ENCODE measurements around the gene TRIM49D2. TPM values are rescaled to one million over a fixed set of nuclear protein-coding genes. Genes with fewer than 3 reads are reported as not detected.
"Not testable (repeated sequence)": the region's sequence is repeated elsewhere in the genome, so short reads cannot be mapped to it uniquely, and the experiment has no call there.

Gene TRIM49D2
- total RNA-seq, result not detected in 2 replicates

DNA sequence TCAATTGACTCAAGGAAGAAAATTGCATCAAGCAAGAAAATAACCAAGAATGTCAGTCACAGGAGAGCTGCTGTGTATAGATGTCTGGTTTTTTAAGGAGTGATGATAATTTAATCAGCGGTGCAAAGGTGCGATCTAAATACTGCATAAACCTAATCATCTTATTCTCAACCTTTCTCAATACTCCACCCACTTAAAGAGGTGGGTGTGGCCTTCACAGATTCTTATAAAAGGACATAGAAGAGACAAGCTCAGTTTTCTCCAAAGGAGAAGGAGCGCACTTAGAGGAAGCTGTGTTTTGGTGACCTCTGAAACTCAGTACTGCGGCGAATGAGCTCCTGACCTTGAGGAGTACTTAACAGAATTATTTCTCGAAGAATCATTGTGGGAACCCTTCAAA lies at the start of gene TRIM49D2:
Gene TRIM49D2, plus strand, starts transcription at position 301 of the 400 bp plus-strand sequence. CDS start 2,698 bp downstream, outside the sequence.
- H3K27ac Mint-ChIP-seq; H3K36me3 Mint-ChIP-seq (ENCODE audit: low read depth); intact Hi-C loops (cut with micrococcal nuclease); DNase-seq (ENCODE audit: low spot score); H3K4me3 Mint-ChIP-seq (ENCODE audit: low read depth); H3K9me3 Mint-ChIP-seq; H3K4me1 Mint-ChIP-seq (ENCODE audit: low read depth); H3K27me3 Mint-ChIP-seq (ENCODE audit: low read depth): not testable (repeated sequence)

DNA sequence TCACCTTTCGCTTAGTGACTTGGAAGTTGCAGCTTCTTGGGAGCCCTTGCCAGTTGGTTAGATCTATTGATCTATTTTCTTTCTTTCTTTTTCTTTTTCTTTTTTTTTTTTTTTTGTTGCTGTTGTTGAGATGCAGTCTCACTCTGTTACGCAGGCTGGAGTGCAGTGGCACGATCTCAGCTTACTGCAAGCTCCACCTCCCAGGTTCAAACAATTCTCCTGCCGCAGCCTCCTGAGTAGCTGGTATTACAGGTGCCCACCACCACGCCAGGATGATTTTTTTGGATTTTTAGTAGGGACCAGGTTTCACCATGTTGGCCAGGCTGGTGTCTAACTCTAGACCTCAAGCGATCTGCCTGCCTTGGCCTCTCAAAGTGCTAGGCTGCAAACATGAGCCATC lies 46.4 kb upstream of the TRIM49D2 start:
- H3K4me3 Mint-ChIP-seq (ENCODE audit: low read depth); DNase-seq (ENCODE audit: low spot score); H3K4me1 Mint-ChIP-seq (ENCODE audit: low read depth); H3K36me3 Mint-ChIP-seq (ENCODE audit: low read depth); H3K27me3 Mint-ChIP-seq (ENCODE audit: low read depth); H3K9me3 Mint-ChIP-seq; intact Hi-C loops (cut with micrococcal nuclease); H3K27ac Mint-ChIP-seq: not testable (repeated sequence)

DNA sequence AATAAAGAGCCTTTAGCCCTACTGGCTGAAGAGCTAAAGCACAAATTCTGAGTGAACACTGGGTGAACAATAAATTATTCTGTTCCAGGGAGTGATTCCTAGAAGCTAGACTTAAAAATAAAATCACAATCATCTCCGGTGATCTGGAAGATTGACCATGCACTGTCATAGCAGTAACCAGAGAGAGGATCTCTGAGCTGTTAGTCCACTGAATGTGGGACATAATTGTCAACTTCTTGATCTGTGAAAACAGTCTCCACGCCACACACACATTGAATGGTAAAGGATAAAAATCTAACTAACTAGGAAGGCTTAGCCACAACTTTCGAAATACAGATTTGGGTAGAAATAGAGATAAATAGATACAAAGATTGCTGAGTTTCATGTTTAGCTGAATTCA lies 30.6 kb upstream of the TRIM49D2 start:
- H3K27ac Mint-ChIP-seq; intact Hi-C loops (cut with micrococcal nuclease); H3K27me3 Mint-ChIP-seq (ENCODE audit: low read depth); H3K4me1 Mint-ChIP-seq (ENCODE audit: low read depth); H3K4me3 Mint-ChIP-seq (ENCODE audit: low read depth); DNase-seq (ENCODE audit: low spot score); H3K36me3 Mint-ChIP-seq (ENCODE audit: low read depth); H3K9me3 Mint-ChIP-seq: not testable (repeated sequence)

DNA sequence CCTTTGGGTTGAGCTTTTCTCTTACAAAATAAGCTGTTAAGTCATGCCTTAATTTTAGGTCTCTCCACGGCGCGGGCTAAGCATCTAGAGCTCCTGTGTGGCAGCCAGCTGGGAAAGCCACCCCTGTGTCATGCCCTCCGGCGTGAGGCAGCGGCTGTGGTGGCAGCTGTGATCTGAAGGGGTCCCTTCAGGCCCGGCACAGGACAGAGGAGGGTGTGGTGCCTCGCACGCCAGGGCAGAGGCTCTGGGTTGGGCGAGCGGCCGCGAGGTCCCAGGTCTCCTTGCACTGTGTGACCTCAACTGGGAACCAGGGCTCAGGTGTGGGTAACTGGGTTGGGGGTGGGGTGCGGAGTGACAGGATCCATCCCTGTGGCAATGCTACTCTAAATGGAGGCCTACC lies 23.1 kb upstream of the TRIM49D2 start:
- H3K9me3 Mint-ChIP-seq; H3K27ac Mint-ChIP-seq; H3K27me3 Mint-ChIP-seq (ENCODE audit: low read depth); DNase-seq (ENCODE audit: low spot score); H3K4me1 Mint-ChIP-seq (ENCODE audit: low read depth); intact Hi-C loops (cut with micrococcal nuclease); H3K36me3 Mint-ChIP-seq (ENCODE audit: low read depth); H3K4me3 Mint-ChIP-seq (ENCODE audit: low read depth): not testable (repeated sequence)

DNA sequence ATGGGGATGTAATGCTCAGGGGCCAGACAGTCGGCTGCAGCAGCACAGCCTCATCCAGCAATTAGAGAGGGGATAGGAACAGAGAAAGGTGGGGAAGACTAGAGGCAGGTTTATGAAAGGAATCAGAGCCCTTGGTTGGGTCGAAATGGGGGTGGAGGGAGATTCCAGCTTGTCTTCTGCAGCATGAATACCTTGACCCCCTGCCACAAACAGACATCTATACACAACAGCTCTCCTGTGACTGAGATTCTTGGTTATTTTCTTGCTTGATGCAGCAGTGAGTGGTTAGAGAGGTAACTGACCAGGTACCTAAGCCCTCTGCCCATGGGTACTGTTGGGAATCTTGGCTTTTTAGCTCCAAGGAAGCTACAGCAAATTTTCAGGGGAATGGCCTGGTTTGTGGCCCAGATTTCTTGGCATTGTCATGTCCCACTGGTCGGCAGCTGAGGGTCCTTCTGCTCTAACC lies 1.6 kb upstream of the TRIM49D2 start, which contains the start of gene TRIM49D1:
Gene TRIM49D1, minus strand, starts transcription at position 51 of the 466 bp plus-strand sequence. CDS start 4,535 bp downstream, outside the sequence.
- intact Hi-C loops (cut with micrococcal nuclease), result no loop called here
- H3K36me3 Mint-ChIP-seq (ENCODE audit: low read depth), result no peaks in the 10 kb centered on the region
- H3K27me3 Mint-ChIP-seq (ENCODE audit: low read depth), result no peaks in the 10 kb centered on the region
- H3K4me1 Mint-ChIP-seq (ENCODE audit: low read depth), result no peaks in the 10 kb centered on the region
- no peak for DNase-seq (ENCODE audit: low spot score)
- H3K9me3 Mint-ChIP-seq, result no peaks in the 10 kb centered on the region
- no peak within 1 kb of the TSS for H3K4me3 Mint-ChIP-seq (ENCODE audit: low read depth)
- H3K27ac Mint-ChIP-seq, result no peak within 1 kb of the TSS

- H3K9me3 Mint-ChIP-seq; H3K27ac Mint-ChIP-seq; H3K36me3 Mint-ChIP-seq (ENCODE audit: low read depth); DNase-seq (ENCODE audit: low spot score); H3K4me3 Mint-ChIP-seq (ENCODE audit: low read depth); H3K4me1 Mint-ChIP-seq (ENCODE audit: low read depth); H3K27me3 Mint-ChIP-seq (ENCODE audit: low read depth); intact Hi-C loops (cut with micrococcal nuclease): not testable (repeated sequence)
Observed at GRCh38 chr11:89960833-89961232, 37.0 kb downstream of the TRIM49D2 start.

- not testable (repeated sequence) for H3K36me3 Mint-ChIP-seq (ENCODE audit: low read depth); H3K4me3 Mint-ChIP-seq (ENCODE audit: low read depth); H3K4me1 Mint-ChIP-seq (ENCODE audit: low read depth)
Observed at GRCh38 chr11:89965737-89966136, 41.9 kb downstream of the TRIM49D2 start, which contains the start of gene TRIM64. TRIM64 (plus strand) TSS chr11:89966037; CDS start chr11:89968504, 2,467 bp downstream.

More at GRCh38 chr11:89965737-89966136, 41.9 kb downstream of the TRIM49D2 start, which contains the start of gene TRIM64:
- H3K27me3 Mint-ChIP-seq (ENCODE audit: low read depth); H3K9me3 Mint-ChIP-seq; intact Hi-C loops (cut with micrococcal nuclease); H3K27ac Mint-ChIP-seq; DNase-seq (ENCODE audit: low spot score): not testable (repeated sequence)

Other genes with a start within 250 kb of the TRIM49D2 start
- gene TRIM77, start 213.8 kb upstream of the TRIM49D2 start, total RNA-seq, result not detected in 2 replicates
- not detected in 2 replicates for gene TRIM49, start 115.5 kb upstream of the TRIM49D2 start, total RNA-seq
- gene TRIM64B, start 45.6 kb upstream of the TRIM49D2 start, total RNA-seq, result not detected in 2 replicates
- gene TRIM49D1, start 1.8 kb upstream of the TRIM49D2 start, total RNA-seq, result not detected in 2 replicates
- not detected in 2 replicates for gene TRIM64, start 42.0 kb downstream of the TRIM49D2 start, total RNA-seq
- not detected in 2 replicates for gene TRIM49C, start 107.0 kb downstream of the TRIM49D2 start, total RNA-seq
- gene UBTFL1, start 161.9 kb downstream of the TRIM49D2 start, total RNA-seq, result not detected in 2 replicates
- gene NAALAD2, start 210.6 kb downstream of the TRIM49D2 start, total RNA-seq, result not detected in 2 replicates